RWPE2 (cell line): ENCODE results near the gene LRRC75B.

ENCODE experiments used
- ATAC-seq: fragments of 200-7000 bp; cut with Tn5 transposase; 3 replicates; pipeline ENCODE4 v1.9.1; 2021; ENCODE audit warnings: low read depth
- DNase-seq: peaks from one replicate; pipeline ENCODE4 v3.0.0-alpha.2; 2020; ENCODE audit warnings: low spot score
- H3K27ac ChIP-seq: fragments of 450-650 bp; 2 replicates; pipeline ENCODE4 v1.5.1; 2017; ENCODE audit warnings: mild to moderate bottlenecking; ENCODE audit not compliant: poor library complexity, severe bottlenecking
- H3K27me3 ChIP-seq: fragments of 250-450 bp; sonication (Bioruptor Pico); 2 replicates; pipeline ENCODE4 v1.5.1; 2021; ENCODE audit warnings: mild to moderate bottlenecking, moderate library complexity; ENCODE audit not compliant: insufficient read depth, poor library complexity, severe bottlenecking
- H3K36me3 ChIP-seq: fragments of 250-450 bp; sonication (Bioruptor Pico); 2 replicates; pipeline ENCODE4 v1.5.1; 2020; ENCODE audit warnings: low read depth, mild to moderate bottlenecking, moderate library complexity
- H3K4me1 ChIP-seq: fragments of 250-450 bp; sonication (Bioruptor Pico); 2 replicates; pipeline ENCODE4 v1.5.1; 2021; ENCODE audit warnings: mild to moderate bottlenecking, moderate library complexity; ENCODE audit not compliant: insufficient read depth, poor library complexity, severe bottlenecking
- H3K4me3 ChIP-seq: fragments of 250-450 bp; sonication (Bioruptor Pico); 2 replicates; pipeline ENCODE4 v1.5.1; 2021; ENCODE audit warnings: mild to moderate bottlenecking, moderate library complexity; ENCODE audit not compliant: severe bottlenecking
- H3K9me3 ChIP-seq: fragments of 250-450 bp; sonication (Bioruptor Pico); 2 replicates; pipeline ENCODE4 v1.5.1; 2021; ENCODE audit warnings: mild to moderate bottlenecking, moderate library complexity; ENCODE audit not compliant: severe bottlenecking
- CTCF ChIP-seq: fragments of 450-650 bp; IDR thresholded peaks from one replicate; pipeline ENCODE4 v1.5.1; 2017; ENCODE audit warnings: mild to moderate bottlenecking, moderate library complexity; ENCODE audit not compliant: poor library complexity, severe bottlenecking

Gene LRRC75B

GRCh38 chr22:24588381-24588756, 4.5 kb downstream of the LRRC75B start:
- Histone ChIP-seq H3K27ac (no peak overlapping the region), H3K36me3 (no peaks in the 10 kb centered on the region), H3K4me3 (no peak overlapping the region), H3K4me1 (peaks cover 3% of the 10 kb centered on the region), H3K27me3 (no peaks in the 10 kb centered on the region), H3K9me3 (no peaks in the 10 kb centered on the region)
- DNase-seq = no peak
- TF ChIP-seq CTCF = no peak
- ATAC-seq = no peak

- no peak overlapping the region for H3K27ac ChIP-seq
Measured at GRCh38 chr22:24587948-24588347, 4.9 kb downstream of the LRRC75B start.

GRCh38 chr22:24587251-24587650, 5.6 kb downstream of the LRRC75B start:
- ATAC-seq (no peak), DNase-seq (no peak)
- no peak overlapping the region for H3K4me3 ChIP-seq

More at GRCh38 chr22:24587948-24588347, 4.9 kb downstream of the LRRC75B start:
- ATAC-seq (no peak), DNase-seq (no peak)
- Histone ChIP-seq H3K27me3 (no peaks in the 10 kb centered on the region), H3K9me3 (no peaks in the 10 kb centered on the region), H3K36me3 (no peaks in the 10 kb centered on the region), H3K4me3 (no peak overlapping the region), H3K4me1 (no peaks in the 10 kb centered on the region)
- TF ChIP-seq CTCF = no peak

GRCh38 chr22:24585927-24586546, 6.8 kb downstream of the LRRC75B start:
- no peak for ATAC-seq
- no peaks in the 10 kb centered on the region for H3K9me3 ChIP-seq

More at GRCh38 chr22:24587251-24587650, 5.6 kb downstream of the LRRC75B start:
- no peaks in the 10 kb centered on the region for H3K4me1 ChIP-seq
- no peak overlapping the region for H3K27ac ChIP-seq
- no peaks in the 10 kb centered on the region for H3K27me3 ChIP-seq
- TF ChIP-seq CTCF = no peak
- H3K9me3 ChIP-seq = no peaks in the 10 kb centered on the region
- H3K36me3 ChIP-seq = no peaks in the 10 kb centered on the region

More at GRCh38 chr22:24585927-24586546, 6.8 kb downstream of the LRRC75B start:
- no peak for TF ChIP-seq CTCF
- Histone ChIP-seq H3K4me3 (no peak overlapping the region), H3K36me3 (no peaks in the 10 kb centered on the region), H3K4me1 (no peaks in the 10 kb centered on the region), H3K27ac (no peak overlapping the region), H3K27me3 (no peaks in the 10 kb centered on the region)
- DNase-seq = no peak
